Smooth muscle cell (in vitro differentiated cells): ENCODE results near the gene CKAP2L. TPM values are rescaled to one million over a fixed set of nuclear protein-coding genes. Genes with fewer than 3 reads are reported as not detected.

Experiments
- DNase-seq: peaks from one replicate; lab custom pipeline; 2025; ENCODE audit not compliant: unreplicated experiment; lab: John Stamatoyannopoulos, UW
- H2AFZ ChIP-seq: fragments of 200-600 bp; sonication (generic); 2 replicates; pipeline ENCODE4 v1.6.0; 2016; ENCODE audit warnings: antibody characterized with exemption, low read depth, mild to moderate bottlenecking
- H3F3A ChIP-seq: fragments of 200-600 bp; sonication (generic); 2 replicates; pipeline ENCODE4 v1.6.0; 2017; ENCODE audit warnings: antibody characterized with exemption, low read depth
- H3K27ac ChIP-seq: fragments of 200-600 bp; sonication (generic); 2 replicates; pipeline ENCODE4 v1.5.1; 2016; ENCODE audit warnings: low read depth, mild to moderate bottlenecking
- H3K27me3 ChIP-seq: fragments of 200-600 bp; sonication (generic); 2 replicates; pipeline ENCODE4 v1.6.1; 2016; ENCODE audit warnings: low read depth, mild to moderate bottlenecking
- H3K36me3 ChIP-seq: fragments of 200-600 bp; sonication (generic); 2 replicates; pipeline ENCODE4 v1.5.1; 2016; ENCODE audit warnings: low read depth
- H3K4me1 ChIP-seq: fragments of 200-600 bp; sonication (generic); 2 replicates; pipeline ENCODE4 v1.5.1; 2016; ENCODE audit warnings: low read depth
- H3K4me2 ChIP-seq: fragments of 200-600 bp; sonication (generic); 2 replicates; pipeline ENCODE4 v1.6.0; 2016; ENCODE audit warnings: mild to moderate bottlenecking
- H3K4me3 ChIP-seq: fragments of 200-600 bp; sonication (generic); 2 replicates; pipeline ENCODE4 v1.5.1; 2016; ENCODE audit warnings: mild to moderate bottlenecking
- H3K79me2 ChIP-seq: fragments of 200-600 bp; sonication (generic); 2 replicates; pipeline ENCODE4 v1.6.0; 2016; ENCODE audit warnings: low read depth, mild to moderate bottlenecking
- H3K9ac ChIP-seq: fragments of 200-600 bp; sonication (generic); 2 replicates; pipeline ENCODE4 v1.6.0; 2016; ENCODE audit warnings: low read depth
- H3K9me3 ChIP-seq: fragments of 200-600 bp; sonication (generic); replicated peaks from 2 replicates; pipeline ENCODE4 v1.5.1; 2016; ENCODE audit warnings: low read depth
- H4K20me1 ChIP-seq: fragments of 200-600 bp; sonication (generic); 2 replicates; pipeline ENCODE4 v1.6.0; 2016; ENCODE audit warnings: low read depth
- whole genome bisulfite sequencing: methylation state at CpG from one replicate; pipeline ENCODE4 v1.1.7; 2016; ENCODE audit warnings: low lambda C conversion rate; 5-methylcytosine and 5-hydroxymethylcytosine counted together
- polyA plus RNA-seq: library from polyadenylated mRNA; unstranded; fragments of >200 nt; fragmentation: Nextera tagmentation; extraction: Ambion mirVana; gene quantifications from 2 replicates; pipeline ENCODE4 v1.2.1, GENCODE V29; 2016
- total RNA-seq: library from RNA; depleted of rRNA; stranded (reverse); fragments of >200 nt; gene quantifications from 2 replicates; pipeline ENCODE4 v1.2.3, GENCODE V29; 2014
- TF ChIP-seq, protein P1 (sequence below): fragments of 200-600 bp; sonication (generic); IDR thresholded peaks from 2 replicates; pipeline ENCODE4 v1.5.1; 2017; ENCODE audit warnings: borderline replicate concordance, mild to moderate bottlenecking, antibody characterized with exemption; ENCODE audit not compliant: insufficient read depth, poor library complexity, severe bottlenecking

CKAP2L gene
- total and polyA plus RNA-seq, 2 experiments from 2014 or later = 6.6 to 16.7 TPM

DNA sequence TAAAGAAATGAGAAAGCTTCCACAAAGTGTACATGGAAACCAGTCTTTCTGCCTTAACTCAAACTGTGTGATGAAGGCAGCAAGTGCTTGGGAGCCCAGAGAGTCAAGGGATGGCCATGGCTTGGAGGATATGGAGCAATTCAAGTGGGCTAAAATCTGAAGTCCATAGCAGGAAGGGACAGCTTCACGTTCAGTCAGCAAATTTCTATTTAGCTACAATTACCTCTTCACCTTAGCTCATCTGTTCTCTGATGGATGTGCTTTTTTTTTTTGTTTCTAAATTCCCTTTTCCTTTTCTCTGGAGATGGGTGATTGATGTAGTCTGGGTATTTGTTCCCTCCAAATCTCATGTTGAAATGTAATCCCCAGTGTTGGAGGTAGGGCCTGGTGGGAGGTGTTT is 24.8 kb upstream of the CKAP2L start:
- Histone ChIP-seq H3K36me3 (no peaks in the 10 kb centered on the region), H3K27me3 (no peaks in the 10 kb centered on the region), H3K4me2 (no peak overlapping the region), H3K4me3 (no peak overlapping the region), H4K20me1 (no peaks in the 10 kb centered on the region), H3K4me1 (peaks cover 14% of the 10 kb centered on the region), H3K9ac (no peak overlapping the region), H3K27ac (no peak overlapping the region), H3K9me3 (no peaks in the 10 kb centered on the region), H3F3A (peaks cover 15% of the 10 kb centered on the region), H3K79me2 (no peaks in the 10 kb centered on the region), H2AFZ (no peak overlapping the region)
- no peak for DNase-seq
- WGBS = 96% methylated on average over 1 of the region's 1 CpG
- TF ChIP-seq, protein P1, sequence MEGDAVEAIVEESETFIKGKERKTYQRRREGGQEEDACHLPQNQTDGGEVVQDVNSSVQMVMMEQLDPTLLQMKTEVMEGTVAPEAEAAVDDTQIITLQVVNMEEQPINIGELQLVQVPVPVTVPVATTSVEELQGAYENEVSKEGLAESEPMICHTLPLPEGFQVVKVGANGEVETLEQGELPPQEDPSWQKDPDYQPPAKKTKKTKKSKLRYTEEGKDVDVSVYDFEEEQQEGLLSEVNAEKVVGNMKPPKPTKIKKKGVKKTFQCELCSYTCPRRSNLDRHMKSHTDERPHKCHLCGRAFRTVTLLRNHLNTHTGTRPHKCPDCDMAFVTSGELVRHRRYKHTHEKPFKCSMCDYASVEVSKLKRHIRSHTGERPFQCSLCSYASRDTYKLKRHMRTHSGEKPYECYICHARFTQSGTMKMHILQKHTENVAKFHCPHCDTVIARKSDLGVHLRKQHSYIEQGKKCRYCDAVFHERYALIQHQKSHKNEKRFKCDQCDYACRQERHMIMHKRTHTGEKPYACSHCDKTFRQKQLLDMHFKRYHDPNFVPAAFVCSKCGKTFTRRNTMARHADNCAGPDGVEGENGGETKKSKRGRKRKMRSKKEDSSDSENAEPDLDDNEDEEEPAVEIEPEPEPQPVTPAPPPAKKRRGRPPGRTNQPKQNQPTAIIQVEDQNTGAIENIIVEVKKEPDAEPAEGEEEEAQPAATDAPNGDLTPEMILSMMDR = no peak

DNA sequence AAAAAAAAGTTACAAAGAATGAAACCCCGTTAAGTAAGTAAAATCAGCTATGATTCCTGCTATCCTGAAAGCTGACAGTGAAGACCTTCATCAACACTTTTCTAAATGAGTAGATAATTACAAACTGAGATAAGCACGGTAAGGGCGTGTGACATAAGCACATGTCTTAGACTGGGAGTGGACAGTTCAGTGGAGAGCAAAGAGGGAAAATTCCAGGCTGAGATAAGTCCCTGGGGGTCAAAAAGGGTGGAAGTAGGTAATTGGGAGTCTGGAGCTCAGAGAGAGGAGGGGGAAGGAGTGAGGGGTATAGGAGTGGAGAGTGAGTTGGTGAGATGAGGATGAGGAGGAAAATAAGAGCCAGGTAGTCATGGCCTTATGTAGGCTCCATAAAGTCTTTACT is 24.2 kb upstream of the CKAP2L start:
- WGBS = 63% methylated on average over 3 of the region's 3 CpGs
- Histone ChIP-seq H3K79me2 (no peaks in the 10 kb centered on the region), H3K36me3 (no peaks in the 10 kb centered on the region), H3K4me1 (peaks cover 15% of the 10 kb centered on the region), H2AFZ (no peak overlapping the region), H3K27ac (no peak overlapping the region), H4K20me1 (no peaks in the 10 kb centered on the region), H3K9ac (no peak overlapping the region), H3K4me2 (no peak overlapping the region), H3K4me3 (no peak overlapping the region), H3K27me3 (no peaks in the 10 kb centered on the region), H3F3A (peaks cover 9% of the 10 kb centered on the region), H3K9me3 (no peaks in the 10 kb centered on the region)
- TF ChIP-seq, protein P1 = no peak
- no peak for DNase-seq

DNA sequence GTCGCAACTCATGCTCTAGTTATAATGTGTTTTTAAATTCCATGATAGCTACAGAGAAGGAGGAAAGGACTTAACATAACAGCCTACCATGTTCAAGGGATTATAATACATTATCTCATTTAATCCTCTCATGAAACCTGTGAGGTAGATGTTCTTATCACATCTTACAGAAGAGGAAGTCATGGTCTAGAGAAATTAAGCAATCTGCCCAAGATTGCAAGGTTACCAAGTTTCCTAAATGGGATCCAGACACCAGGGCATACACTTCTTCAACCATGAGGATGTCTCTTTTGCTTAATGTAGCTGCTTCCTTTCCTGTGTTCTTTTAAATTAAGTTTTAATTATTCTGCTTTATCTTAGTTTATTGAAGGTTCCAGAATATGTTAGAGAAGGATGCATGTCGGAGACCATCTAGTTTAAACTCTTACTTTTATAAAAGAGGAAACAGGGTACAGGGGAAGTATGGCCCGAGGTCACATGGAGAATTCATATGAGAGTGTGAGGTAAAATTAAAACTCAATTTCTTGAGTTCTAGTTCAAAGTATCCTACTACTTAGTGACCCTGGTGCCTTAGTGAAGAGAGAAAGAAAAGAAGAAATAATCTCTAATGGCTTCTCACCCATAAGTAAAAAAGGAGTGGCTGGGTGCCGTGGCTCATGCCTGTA is 23.5 kb upstream of the CKAP2L start:
- Histone ChIP-seq H3K4me3 (no peak overlapping the region), H3K4me1 (peaks cover 18% of the 10 kb centered on the region), H3K27me3 (no peaks in the 10 kb centered on the region), H2AFZ (no peak overlapping the region), H4K20me1 (no peaks in the 10 kb centered on the region), H3F3A (peaks cover 1% of the 10 kb centered on the region), H3K4me2 (no peak overlapping the region), H3K27ac (no peak overlapping the region), H3K36me3 (no peaks in the 10 kb centered on the region), H3K9ac (no peak overlapping the region), H3K79me2 (no peaks in the 10 kb centered on the region), H3K9me3 (no peaks in the 10 kb centered on the region)
- 92% methylated on average over 4 of the region's 4 CpGs for WGBS
- TF ChIP-seq, protein P1 = no peak
- DNase-seq = no peak

DNA sequence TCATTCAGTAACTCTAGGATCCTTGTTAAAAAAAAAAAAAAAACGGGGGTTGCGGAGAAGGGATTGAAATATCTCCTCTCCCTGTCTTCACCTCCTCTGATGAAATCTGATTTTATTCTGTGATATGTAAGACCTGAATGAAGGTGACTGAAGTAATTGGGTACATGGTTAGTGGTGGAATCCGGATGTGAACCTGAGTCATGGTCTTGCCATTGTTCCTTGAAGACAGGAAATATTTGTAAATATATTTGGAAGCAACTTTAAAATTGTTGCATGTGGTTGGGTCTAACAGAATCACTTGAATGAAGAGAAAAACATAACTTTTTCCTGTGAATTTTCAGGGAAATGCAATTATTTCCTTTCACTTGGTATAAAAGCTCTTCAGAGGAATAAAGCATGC is 22.9 kb upstream of the CKAP2L start:
- no peaks in the 10 kb centered on the region for H4K20me1 ChIP-seq
- H3K4me3 ChIP-seq = no peak overlapping the region
- H3K36me3 ChIP-seq = no peaks in the 10 kb centered on the region
- H2AFZ ChIP-seq = no peak overlapping the region
- H3K4me2 ChIP-seq = no peak overlapping the region
- WGBS = 93% methylated on average over 3 of the region's 3 CpGs
- H3K9me3 ChIP-seq = no peaks in the 10 kb centered on the region
- no peaks in the 10 kb centered on the region for H3F3A ChIP-seq
- TF ChIP-seq, protein P1 = no peak
- no peaks in the 10 kb centered on the region for H3K27me3 ChIP-seq
- no peak for DNase-seq
- H3K79me2 ChIP-seq = no peaks in the 10 kb centered on the region
- H3K27ac ChIP-seq = no peak overlapping the region
- H3K4me1 ChIP-seq = peaks cover 18% of the 10 kb centered on the region
- no peak overlapping the region for H3K9ac ChIP-seq
